Measurements from ENCODE around the gene FOXE3.

- TF ChIP-seq CTCF (IDR thresholded peaks at IDR 0.05; ENCODE audit: insufficient read depth, low read length, poor library complexity, severe bottlenecking) (no peak), EZH2phosphoT487 (conservative IDR thresholded peaks at IDR 0.05; ENCODE audit: low read length) (no peak)
Measured at GRCh38 chr1:47378147-47378546, 37.9 kb upstream of the FOXE3 start.
